ENCODE results near the gene EME2. TPM values are rescaled to one million over a fixed set of nuclear protein-coding genes. Genes with fewer than 3 reads are reported as not detected.
"Not testable (repeated sequence)": the region's sequence is repeated elsewhere in the genome, so short reads cannot be mapped to it uniquely, and the experiment has no call there.

Gene EME2
- total and polyA plus RNA-seq, 2 donors from 2014 or later, result 5.1 to 23.8 TPM

DNA sequence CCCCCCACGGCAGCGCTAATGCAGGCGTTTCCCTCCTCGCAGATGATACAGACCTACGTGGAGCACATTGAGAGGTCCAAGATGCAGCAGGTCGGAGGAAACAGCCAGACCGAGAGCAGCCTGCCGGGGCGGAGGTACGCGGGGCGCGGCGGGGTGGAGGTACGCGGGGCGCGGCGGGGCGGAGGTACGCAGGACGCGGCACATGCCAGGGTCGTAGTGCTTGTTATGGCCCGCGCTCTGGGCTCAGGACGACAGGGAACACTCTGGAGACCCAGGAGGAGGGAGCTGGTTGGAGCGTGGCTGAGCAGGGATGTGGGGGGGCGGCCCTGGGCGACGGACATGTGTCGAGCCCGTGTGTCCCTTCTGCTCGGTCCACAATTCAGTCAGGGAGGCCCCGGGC is 43.2 kb upstream of the EME2 start:
- intact Hi-C loops (cut with DNase I), result no loop called here
- Histone ChIP-seq H3K4me3 (ENCODE audit: low read length in 3 of 3) (no peak overlapping the region), H3K4me1 (ENCODE audit: control insufficient read depth in 2 of 3, insufficient read depth in 2 of 3, low read depth in 1 of 3, low read length in 3 of 3) (no peaks in the 10 kb centered on the region), H3K27me3 (ENCODE audit: control insufficient read depth, insufficient read depth, low read length) (no peaks in the 10 kb centered on the region), H3K36me3 (ENCODE audit: control insufficient read depth in 2 of 3, insufficient read depth in 3 of 3, low read length in 3 of 3) (peaks cover 3 to 15% (median 8%) of the 10 kb centered on the region in 3 donors), H3K9me3 (ENCODE audit: control insufficient read depth in 2 of 3, insufficient read depth in 1 of 3, low read length in 3 of 3) (no peaks in the 10 kb centered on the region), H3K9ac (ENCODE audit: low read length in 3 of 3) (no peak overlapping the region), H3K27ac (ENCODE audit: low read depth in 2 of 2, low read length in 2 of 2) (no peak overlapping the region)
- DNase-seq (no peak), FAIRE-seq (no peak)
- no peak for TF ChIP-seq CTCF (IDR thresholded peaks at IDR 0.05; ENCODE audit: borderline replicate concordance, extremely low read depth, insufficient read depth)

DNA sequence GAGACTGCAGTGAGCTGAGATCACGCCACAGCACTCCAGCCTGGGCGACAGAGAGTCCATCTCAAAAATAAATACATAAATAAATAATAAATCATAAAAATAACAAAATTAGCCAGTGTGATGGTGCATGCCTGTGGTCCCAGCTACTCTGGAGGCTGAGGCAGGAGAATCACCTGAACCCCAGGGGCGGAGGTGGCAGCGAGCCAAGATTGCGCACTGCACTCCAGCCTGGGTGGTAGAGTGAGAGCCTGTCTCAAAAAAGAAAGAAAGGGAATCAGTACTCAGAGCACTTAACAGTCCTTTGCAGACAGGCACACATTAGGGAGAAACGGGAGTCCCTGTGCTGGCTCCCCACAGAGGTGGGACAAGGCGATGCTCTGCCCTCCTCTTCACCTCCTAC is 41.5 kb upstream of the EME2 start:
- Histone ChIP-seq H3K27me3 (ENCODE audit: control insufficient read depth, insufficient read depth, low read length) (no peaks in the 10 kb centered on the region), H3K9ac (ENCODE audit: low read length in 3 of 3) (no peak overlapping the region), H3K27ac (ENCODE audit: low read depth in 2 of 2, low read length in 2 of 2) (no peak overlapping the region), H3K9me3 (ENCODE audit: control insufficient read depth in 2 of 3, insufficient read depth in 1 of 3, low read length in 3 of 3) (no peaks in the 10 kb centered on the region), H3K36me3 (ENCODE audit: control insufficient read depth in 2 of 3, insufficient read depth in 3 of 3, low read length in 3 of 3) (peaks cover 11 to 18% (median 12%) of the 10 kb centered on the region in 3 donors), H3K4me1 (ENCODE audit: control insufficient read depth in 2 of 3, insufficient read depth in 2 of 3, low read depth in 1 of 3, low read length in 3 of 3) (no peaks in the 10 kb centered on the region), H3K4me3 (ENCODE audit: low read length in 3 of 3) (no peak overlapping the region)
- no peak for FAIRE-seq
- TF ChIP-seq CTCF (IDR thresholded peaks at IDR 0.05; ENCODE audit: borderline replicate concordance, extremely low read depth, insufficient read depth), result no peak
- intact Hi-C loops (cut with DNase I), result no loop called here
- DNase-seq, result no peak

DNA sequence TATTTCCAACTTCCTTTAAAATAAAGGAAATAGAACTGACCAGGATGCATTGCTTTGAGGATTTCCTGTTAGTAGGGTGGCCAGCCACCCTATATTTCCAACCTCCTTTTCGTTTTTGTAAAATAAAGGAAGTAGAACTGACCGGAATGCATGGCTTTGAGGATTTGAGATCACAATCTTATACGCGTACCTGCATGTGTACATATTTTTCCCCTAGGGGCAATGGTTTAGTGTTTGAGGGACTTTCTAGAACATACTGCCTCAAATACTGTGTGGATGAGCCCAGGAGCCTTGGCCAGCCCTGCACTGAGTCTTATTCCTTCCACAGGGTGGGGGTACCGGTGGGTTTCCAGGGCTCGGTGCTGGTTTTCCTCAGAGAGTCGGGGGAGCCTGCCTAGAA is 41.0 kb upstream of the EME2 start:
- intact Hi-C loops (cut with DNase I), result no loop called here
- no peak for DNase-seq
- H3K4me1 ChIP-seq (ENCODE audit: control insufficient read depth in 2 of 3, insufficient read depth in 2 of 3, low read depth in 1 of 3, low read length in 3 of 3), result no peaks in the 10 kb centered on the region
- H3K36me3 ChIP-seq (ENCODE audit: control insufficient read depth in 2 of 3, insufficient read depth in 3 of 3, low read length in 3 of 3), result peaks cover 9 to 16% (median 12%) of the 10 kb centered on the region in 3 donors
- TF ChIP-seq CTCF (IDR thresholded peaks at IDR 0.05; ENCODE audit: borderline replicate concordance, extremely low read depth, insufficient read depth), result no peak
- H3K9ac ChIP-seq (ENCODE audit: low read length in 3 of 3), result no peak overlapping the region
- no peaks in the 10 kb centered on the region for H3K27me3 ChIP-seq (ENCODE audit: control insufficient read depth, insufficient read depth, low read length)
- no peak overlapping the region for H3K4me3 ChIP-seq (ENCODE audit: low read length in 3 of 3)
- no peaks in the 10 kb centered on the region for H3K9me3 ChIP-seq (ENCODE audit: control insufficient read depth in 2 of 3, insufficient read depth in 1 of 3, low read length in 3 of 3)
- H3K27ac ChIP-seq (ENCODE audit: low read depth in 2 of 2, low read length in 2 of 2), result no peak overlapping the region
- FAIRE-seq, result no peak

DNA sequence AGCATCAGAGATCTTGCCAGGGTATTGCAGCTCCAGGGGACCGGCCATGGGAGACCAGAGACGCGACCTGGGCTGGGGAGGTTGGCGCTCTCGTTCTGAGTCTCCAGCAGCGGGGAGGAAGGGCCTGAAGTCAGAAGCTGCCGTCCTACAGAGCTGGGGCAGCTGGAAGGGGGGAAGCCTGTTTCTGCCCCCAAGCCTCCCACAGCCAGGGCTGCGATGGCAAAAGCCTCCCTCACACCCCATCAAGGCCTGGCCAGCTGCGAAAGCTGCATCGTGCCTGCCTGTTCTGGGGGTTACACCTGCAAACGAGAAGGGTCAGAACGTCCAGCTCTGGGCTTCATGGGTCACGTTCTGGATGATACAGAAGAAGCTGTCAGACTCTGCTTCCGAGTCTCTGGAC is 40.5 kb upstream of the EME2 start:
- DNase-seq, result no peak
- H3K36me3 ChIP-seq (ENCODE audit: control insufficient read depth in 2 of 3, insufficient read depth in 3 of 3, low read length in 3 of 3), result peaks cover 9 to 15% (median 12%) of the 10 kb centered on the region in 3 donors

DNA sequence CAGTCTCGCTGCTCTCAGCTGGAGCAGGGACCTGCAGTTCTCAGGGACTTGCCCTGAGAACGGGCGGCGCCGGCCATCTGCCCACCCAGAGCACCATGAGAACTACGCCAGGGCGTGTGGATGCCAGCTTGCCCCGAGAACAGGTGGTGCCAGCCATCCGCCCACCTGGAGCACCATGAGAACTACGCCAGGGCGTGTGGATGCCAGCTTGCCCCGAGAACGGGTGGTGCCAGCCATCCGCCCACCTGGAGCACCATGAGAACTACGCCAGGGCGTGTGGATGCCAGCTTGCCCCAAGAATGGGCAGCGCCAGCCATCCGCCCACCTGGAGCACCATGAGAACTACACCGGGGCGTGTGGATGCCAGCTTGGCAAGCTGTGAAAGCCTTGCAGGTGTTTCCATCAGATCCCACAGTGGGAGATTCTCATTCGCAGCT is 40.0 kb upstream of the EME2 start:
- H3K9me3 ChIP-seq (ENCODE audit: control insufficient read depth in 2 of 3, insufficient read depth in 1 of 3, low read length in 3 of 3); H3K27me3 ChIP-seq (ENCODE audit: control insufficient read depth, insufficient read depth, low read length); H3K4me3 ChIP-seq (ENCODE audit: low read length in 3 of 3); H3K27ac ChIP-seq (ENCODE audit: low read depth in 2 of 2, low read length in 2 of 2); FAIRE-seq; DNase-seq; H3K4me1 ChIP-seq (ENCODE audit: control insufficient read depth in 2 of 3, insufficient read depth in 2 of 3, low read depth in 1 of 3, low read length in 3 of 3); H3K9ac ChIP-seq (ENCODE audit: low read length in 3 of 3); intact Hi-C loops (cut with DNase I): not testable (repeated sequence)
- H3K36me3 ChIP-seq (ENCODE audit: control insufficient read depth in 2 of 3, insufficient read depth in 3 of 3, low read length in 3 of 3), result peaks cover 8 to 12% (median 9%) of the 10 kb centered on the region in 3 donors

More for the DNA sequence above, 40.5 kb upstream of the EME2 start:
- Histone ChIP-seq H3K4me3 (ENCODE audit: low read length in 3 of 3) (no peak overlapping the region), H3K9ac (ENCODE audit: low read length in 3 of 3) (no peak overlapping the region), H3K9me3 (ENCODE audit: control insufficient read depth in 2 of 3, insufficient read depth in 1 of 3, low read length in 3 of 3) (peaks cover 0 to 2% (median 0%) of the 10 kb centered on the region in 3 donors), H3K27ac (ENCODE audit: low read depth in 2 of 2, low read length in 2 of 2) (no peak overlapping the region), H3K4me1 (ENCODE audit: control insufficient read depth in 2 of 3, insufficient read depth in 2 of 3, low read depth in 1 of 3, low read length in 3 of 3) (no peaks in the 10 kb centered on the region), H3K27me3 (ENCODE audit: control insufficient read depth, insufficient read depth, low read length) (no peaks in the 10 kb centered on the region)
- no peak for TF ChIP-seq CTCF (IDR thresholded peaks at IDR 0.05; ENCODE audit: borderline replicate concordance, extremely low read depth, insufficient read depth)
- intact Hi-C loops (cut with DNase I), result no loop called here
- FAIRE-seq, result no peak

All from kidney (tissue), 14 donors.